Heart left ventricle (tissue), 13 donors: ENCODE data around the gene ITPK1.

Experiments
- POLR2A ChIP-seq, 2 donors: fragments of 450-650 bp; IDR thresholded peaks; one replicate each; pipeline ENCODE4 v1.6.1; 2017; ENCODE audit warnings: antibody characterized with exemption in 2 of 2, mild to moderate bottlenecking in 2 of 2, moderate library complexity in 2 of 2
- TF ChIP-seq, protein P1 (sequence below), 12 donors: fragments of 200-600 bp; sonication (generic) in 4 of 12; IDR thresholded peaks; one replicate each; pipeline versions ENCODE4 v1.5.0 to v1.8.0; 2018 to 2022; ENCODE audit warnings: antibody characterized with exemption in 12 of 12, mild to moderate bottlenecking in 5 of 12
- donor health status: ischemic (EF 13 %, LVEDD 7.1; RV severe dilation, severe dysfunction).
- donor health status: DM: no; HTN: yes; CAD: no.
- donor health status: DM: no; HTN: no; CAD: no.
- donor health status: ischemic (EF 25% LVEDD 6.9; RV normal size, moderate dysfunction).
- donor health status: ischemic (EF 25% LVEDD 5.7; RV mildly dilated, moderate dysfunction).
- donor health status: ischemic (EF 35%, LVEDD 5.7; RV mildly dilated, moderate dysfunction).
- donor health status: nonischemic (EF 11% LVEDD 7.7; RV severe dilation, severe dysfunction).
- donor health status: DM: yes; HTN: yes; CAD: no.
- donor health status: PGD.
- donor health status: ischemic (EF 29% LVEDD 5.4; RV normal size, mild dysfunction).
- donor health status: nonischemic (EF 23%, LVEDD 6.1; RV moderate dilation, normal function).

DNA sequence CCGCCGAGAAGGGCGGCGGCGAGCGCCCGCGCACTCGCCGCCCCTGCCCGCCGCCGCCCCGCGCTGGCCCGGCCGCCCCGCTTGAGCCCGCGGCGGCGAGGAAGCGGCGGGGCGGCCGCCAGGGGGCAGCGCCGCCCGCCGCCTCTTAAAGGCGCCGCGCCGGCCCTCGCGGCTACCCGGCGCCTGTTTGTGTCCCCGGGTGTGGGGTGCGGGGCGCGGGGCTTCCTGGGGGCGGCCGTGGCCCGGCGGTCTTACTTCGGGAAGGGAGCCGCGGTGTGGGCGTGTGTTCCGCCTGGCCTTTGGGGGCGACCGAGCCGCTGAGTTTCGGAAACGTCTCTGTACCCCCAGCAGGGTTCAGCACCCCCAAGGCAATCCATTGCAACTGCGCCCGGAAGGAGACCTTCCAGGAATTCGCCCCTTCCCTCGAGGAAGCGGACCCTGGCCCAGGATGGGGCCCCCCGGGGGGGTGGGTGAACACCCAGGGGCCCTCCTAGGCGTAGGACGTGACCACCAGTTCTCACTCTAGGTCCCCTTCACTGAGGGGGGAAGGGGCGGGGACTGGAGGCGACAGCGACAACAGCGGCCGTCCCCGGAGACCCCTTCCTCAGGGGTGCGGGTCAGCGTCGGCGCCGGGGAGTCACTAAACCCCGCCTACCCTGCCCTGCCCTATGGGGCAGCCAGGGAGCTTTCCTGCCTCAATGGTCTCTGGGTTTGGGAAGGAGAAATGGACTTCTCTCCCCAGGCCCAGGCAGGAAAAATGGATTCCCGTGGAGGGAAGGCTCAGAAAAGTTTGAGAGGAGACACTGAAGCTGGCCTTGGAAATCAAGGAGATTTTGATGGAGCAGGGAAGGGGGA lies at the start of gene ITPK1:
- TF ChIP-seq, protein P1, sequence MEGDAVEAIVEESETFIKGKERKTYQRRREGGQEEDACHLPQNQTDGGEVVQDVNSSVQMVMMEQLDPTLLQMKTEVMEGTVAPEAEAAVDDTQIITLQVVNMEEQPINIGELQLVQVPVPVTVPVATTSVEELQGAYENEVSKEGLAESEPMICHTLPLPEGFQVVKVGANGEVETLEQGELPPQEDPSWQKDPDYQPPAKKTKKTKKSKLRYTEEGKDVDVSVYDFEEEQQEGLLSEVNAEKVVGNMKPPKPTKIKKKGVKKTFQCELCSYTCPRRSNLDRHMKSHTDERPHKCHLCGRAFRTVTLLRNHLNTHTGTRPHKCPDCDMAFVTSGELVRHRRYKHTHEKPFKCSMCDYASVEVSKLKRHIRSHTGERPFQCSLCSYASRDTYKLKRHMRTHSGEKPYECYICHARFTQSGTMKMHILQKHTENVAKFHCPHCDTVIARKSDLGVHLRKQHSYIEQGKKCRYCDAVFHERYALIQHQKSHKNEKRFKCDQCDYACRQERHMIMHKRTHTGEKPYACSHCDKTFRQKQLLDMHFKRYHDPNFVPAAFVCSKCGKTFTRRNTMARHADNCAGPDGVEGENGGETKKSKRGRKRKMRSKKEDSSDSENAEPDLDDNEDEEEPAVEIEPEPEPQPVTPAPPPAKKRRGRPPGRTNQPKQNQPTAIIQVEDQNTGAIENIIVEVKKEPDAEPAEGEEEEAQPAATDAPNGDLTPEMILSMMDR (IDR thresholded peaks at IDR 0.05), result peak in 6 of 12 donors; percentile 6 to 46 (median 42)
- no peak for TF ChIP-seq POLR2A (IDR thresholded peaks at IDR 0.05)
